Body of pancreas (tissue), 4 donors: Measurements from ENCODE around the gene PLEKHA8.

Source experiments
- CTCF ChIP-seq, 7 experiments: fragments of 450-650 bp in 4 of 7; fragments of 200-600 bp in 3 of 7; sonication (generic) in 3 of 7; IDR thresholded peaks; one replicate each; pipeline ENCODE4 v1.5.1; 2016 to 2019; ENCODE audit warnings: antibody characterized with exemption in 7 of 7
- POLR2A ChIP-seq, 3 donors: fragments of 450-650 bp; IDR thresholded peaks; one replicate each; pipeline ENCODE4 v1.6.1; 2016; ENCODE audit warnings: antibody characterized with exemption in 3 of 3, mild to moderate bottlenecking in 2 of 3

GRCh38 chr7:30005464-30005863, 22.7 kb upstream of the PLEKHA8 start:
- TF ChIP-seq CTCF (IDR thresholded peaks at IDR 0.05), result no peak
- TF ChIP-seq POLR2A (IDR thresholded peaks at IDR 0.05), result no peak
